HCT116 (cell line): ENCODE data around the gene ICA1. TPM values are rescaled to one million over a fixed set of nuclear protein-coding genes. Genes with fewer than 3 reads are reported as not detected.

Experiments
- ATAC-seq: fragments of 200-7000 bp; cut with Tn5 transposase; 2 replicates; pipeline ENCODE4 v1.9.1; 2020; ENCODE audit warnings: mild to moderate bottlenecking, moderate library complexity
- BruUV-seq: library from RNA; stranded (reverse); fragments of 400-500 nt; replicated peaks from 2 replicates; lab custom pipeline; 2021; lab: Mats Ljungman, UMichigan
- CTCF ChIA-PET: fragments of 300-600 bp; sonication (Branson Sonifier 250); formaldehyde crosslinking; loops from one replicate; lab custom pipeline; 2021; ENCODE audit warnings: antibody characterized with exemption; lab: Charles Lee
- POLR2A ChIA-PET: fragments of 300-600, 350-600 bp; sonication (Branson Sonifier 250); formaldehyde crosslinking; loops from one replicate; lab custom pipeline; 2021; ENCODE audit warnings: antibody characterized with exemption; lab: Charles Lee
- RAD21 ChIA-PET, 2 experiments: fragments of 300-600 bp; sonication (Branson Sonifier 250); formaldehyde crosslinking; loops; one replicate each; lab custom pipeline; 2023; ENCODE audit warnings: low total read pairs in 2 of 2; ENCODE audit not compliant: uncharacterized antibody in 2 of 2, unreplicated experiment in 2 of 2, low non-redundant PET in 1 of 2; lab: Charles Lee
- DNase-seq: peaks from one replicate; pipeline ENCODE4 v3.0.0-alpha.2; 2010; ENCODE audit warnings: low read depth, low spot score
- H2AFZ ChIP-seq: fragments of 200-600 bp; shearing (Covaris generic), sonication (generic); 2 replicates; pipeline ENCODE4 v1.6.1; 2017; ENCODE audit warnings: low read depth, mixed run types, mixed read lengths, antibody characterized with exemption, low read length; ENCODE audit not compliant: poor library complexity, severe bottlenecking
- H3K27ac ChIP-seq: 2 replicates; pipeline ENCODE4 v1.5.1; 2012; ENCODE audit warnings: low read depth, low read length
- H3K27me3 ChIP-seq: fragments of 200-600 bp; sonication (generic); 2 replicates; pipeline ENCODE4 v1.6.1; 2016; ENCODE audit warnings: mixed run types, low read length, mixed read lengths; ENCODE audit not compliant: insufficient read depth
- H3K36me3 ChIP-seq, 2 experiments: fragments of 200-500 bp in 1 of 2; fragments of 200-600 bp in 1 of 2; sonication (Bioruptor generic) in 1 of 2; sonication (generic) in 1 of 2; 2 replicates each; pipeline versions ENCODE4 v1.5.1 to v1.6.1; 2014 to 2016; ENCODE audit warnings: low read length in 2 of 2, inconsistent platforms in 1 of 2, mixed read lengths in 1 of 2, mixed run types in 1 of 2; ENCODE audit not compliant: insufficient read depth in 2 of 2, control insufficient read depth in 1 of 2
- H3K4me1 ChIP-seq, 2 experiments: fragments of 200-600 bp in 1 of 2; sonication (generic) in 1 of 2; 2 replicates each; pipeline versions ENCODE4 v1.5.1 to v1.6.1; 2012 to 2017; ENCODE audit warnings: low read length in 2 of 2, inconsistent platforms in 1 of 2, mild to moderate bottlenecking in 1 of 2, mixed read lengths in 1 of 2, mixed run types in 1 of 2, moderate library complexity in 1 of 2; ENCODE audit not compliant: insufficient read depth in 2 of 2, control insufficient read depth in 1 of 2
- H3K4me2 ChIP-seq: fragments of 200-600 bp; sonication (generic); 2 replicates; pipeline ENCODE4 v1.6.1; 2017; ENCODE audit warnings: mixed run types, low read length, mixed read lengths
- H3K4me3 ChIP-seq, 2 experiments: fragments of 200-600 bp in 1 of 2; sonication (generic) in 1 of 2; replicated peaks in 1 of 2; 2 replicates each; pipeline ENCODE4 v1.5.1; 2011 to 2016; ENCODE audit warnings: low read length in 2 of 2, control low read depth in 1 of 2, low read depth in 1 of 2, mild to moderate bottlenecking in 1 of 2, mixed read lengths in 1 of 2, mixed run types in 1 of 2
- H3K79me2 ChIP-seq: fragments of 200-600 bp; sonication (generic); 2 replicates; pipeline ENCODE4 v1.6.1; 2017; ENCODE audit warnings: mild to moderate bottlenecking, mixed run types, low read length, moderate library complexity, mixed read lengths; ENCODE audit not compliant: insufficient read depth
- H3K9ac ChIP-seq: fragments of 200-600 bp; sonication (generic); 2 replicates; pipeline ENCODE4 v1.6.1; 2016; ENCODE audit warnings: low read length, mixed read lengths
- H3K9me2 ChIP-seq: fragments of 200-600 bp; sonication (generic), shearing (Covaris generic); 2 replicates; pipeline ENCODE4 v1.6.1; 2017; ENCODE audit warnings: mixed run types, mild to moderate bottlenecking, moderate library complexity; ENCODE audit not compliant: insufficient read depth
- H3K9me3 ChIP-seq, 2 experiments: fragments of 200-500 bp in 1 of 2; fragments of 200-600 bp in 1 of 2; sonication (Bioruptor generic) in 1 of 2; sonication (generic) in 1 of 2; 2 replicates each; pipeline ENCODE4 v1.6.1; 2014 to 2017; ENCODE audit warnings: low read length in 2 of 2, mixed read lengths in 2 of 2, inconsistent platforms in 1 of 2, low read depth in 1 of 2, mild to moderate bottlenecking in 1 of 2, mixed run types in 1 of 2, moderate library complexity in 1 of 2; ENCODE audit not compliant: control insufficient read depth in 1 of 2, insufficient read depth in 1 of 2
- H4K20me1 ChIP-seq: fragments of 200-600 bp; sonication (generic), shearing (Covaris generic); 2 replicates; pipeline ENCODE4 v1.6.1; 2017; ENCODE audit warnings: mixed run types, mild to moderate bottlenecking, moderate library complexity; ENCODE audit not compliant: insufficient read depth
- CBX3 ChIP-seq: IDR thresholded peaks from 2 replicates; pipeline ENCODE4 v1.6.1; 2012; ENCODE audit warnings: low read depth
- CEBPB ChIP-seq: IDR thresholded peaks from 2 replicates; pipeline ENCODE4 v1.6.1; 2012; ENCODE audit warnings: low read depth
- EGR1 ChIP-seq: IDR thresholded peaks from 2 replicates; pipeline ENCODE4 v1.6.1; 2012; ENCODE audit warnings: low read depth
- EZH2 ChIP-seq: fragments of 200-600 bp; sonication (generic); IDR thresholded peaks from 2 replicates; pipeline ENCODE4 v1.6.1; 2017; ENCODE audit warnings: antibody characterized with exemption, mixed run types
- EZH2phosphoT487 ChIP-seq: fragments of 200-600 bp; IDR thresholded peaks from 2 replicates; pipeline ENCODE4 v1.6.1; 2018; ENCODE audit warnings: antibody characterized with exemption, borderline replicate concordance
- JUND ChIP-seq: IDR thresholded peaks from 2 replicates; pipeline ENCODE4 v1.6.1; 2012
- POLR2A ChIP-seq: IDR thresholded peaks from 2 replicates; pipeline ENCODE4 v1.7.0; 2011; ENCODE audit warnings: borderline replicate concordance; ENCODE audit not compliant: insufficient read depth, insufficient read length; ENCODE audit errors: extremely low read depth
- POLR2AphosphoS5 ChIP-seq: IDR thresholded peaks from 2 replicates; pipeline ENCODE4 v1.6.1; 2011; ENCODE audit warnings: mild to moderate bottlenecking, low read depth, low read length, moderate library complexity
- RAD21 ChIP-seq: IDR thresholded peaks from 2 replicates; pipeline ENCODE4 v1.6.1; 2012; ENCODE audit warnings: low read depth, mild to moderate bottlenecking
- SIN3A ChIP-seq: IDR thresholded peaks from 2 replicates; pipeline ENCODE4 v1.6.1; 2012; ENCODE audit warnings: low read depth
- SP1 ChIP-seq: IDR thresholded peaks from 2 replicates; pipeline ENCODE4 v1.6.1; 2012; ENCODE audit warnings: low read depth
- SRF ChIP-seq: IDR thresholded peaks from 2 replicates; pipeline ENCODE4 v1.6.1; 2012; ENCODE audit warnings: low read depth
- TCF7L2 ChIP-seq: IDR thresholded peaks from 2 replicates; pipeline ENCODE4 v1.7.0; 2011; ENCODE audit warnings: borderline replicate concordance, inconsistent platforms; ENCODE audit not compliant: insufficient read depth, insufficient read length; ENCODE audit errors: extremely low read depth
- YY1 ChIP-seq: IDR thresholded peaks from 2 replicates; pipeline ENCODE4 v1.6.1; 2011; ENCODE audit warnings: low read length, low read depth, moderate library complexity, mild to moderate bottlenecking; ENCODE audit not compliant: insufficient replicate concordance; ENCODE audit errors: extremely low read depth
- ZBTB33 ChIP-seq: IDR thresholded peaks from 2 replicates; pipeline ENCODE4 v1.6.1; 2011; ENCODE audit warnings: mild to moderate bottlenecking, low read length, moderate library complexity; ENCODE audit not compliant: insufficient replicate concordance; ENCODE audit errors: extremely low read depth
- ZFX ChIP-seq: fragments of 450-650 bp; IDR thresholded peaks from 2 replicates; pipeline ENCODE4 v1.6.1; 2017
- intact Hi-C: fragments of 100-400 bp; cut with micrococcal nuclease; formaldehyde crosslinking; loops from 2 replicates; pipeline ENCODE4 v1.10.0; 2022
- total RNA-seq: library from RNA; stranded (reverse); gene quantifications from one replicate; pipeline ENCODE4 v1.2.1, GENCODE V29; 2021; ENCODE audit not compliant: unreplicated experiment
- TF ChIP-seq, protein P1 (sequence below), 3 experiments: fragments of 200-600 bp in 1 of 3; sonication (generic) in 1 of 3; IDR thresholded peaks in 2 of 3; conservative IDR thresholded peaks in 1 of 3; 2 replicates each; pipeline ENCODE4 v1.5.1; 2012 to 2017; ENCODE audit warnings: low read depth in 2 of 3, low read length in 2 of 3, antibody characterized with exemption in 1 of 3, borderline replicate concordance in 1 of 3, control low read depth in 1 of 3, mild to moderate bottlenecking in 1 of 3, mixed read lengths in 1 of 3, mixed run types in 1 of 3, moderate library complexity in 1 of 3; ENCODE audit not compliant: insufficient read depth in 1 of 3
- TF ChIP-seq, protein P2 (sequence below): IDR thresholded peaks from 2 replicates; pipeline ENCODE4 v1.6.1; 2012
- TF ChIP-seq, protein P3 (sequence below): IDR thresholded peaks from 2 replicates; pipeline ENCODE4 v1.6.1; 2012

Gene ICA1
- total RNA-seq, 1 experiment from 2014 or later, result 16.4 TPM

DNA sequence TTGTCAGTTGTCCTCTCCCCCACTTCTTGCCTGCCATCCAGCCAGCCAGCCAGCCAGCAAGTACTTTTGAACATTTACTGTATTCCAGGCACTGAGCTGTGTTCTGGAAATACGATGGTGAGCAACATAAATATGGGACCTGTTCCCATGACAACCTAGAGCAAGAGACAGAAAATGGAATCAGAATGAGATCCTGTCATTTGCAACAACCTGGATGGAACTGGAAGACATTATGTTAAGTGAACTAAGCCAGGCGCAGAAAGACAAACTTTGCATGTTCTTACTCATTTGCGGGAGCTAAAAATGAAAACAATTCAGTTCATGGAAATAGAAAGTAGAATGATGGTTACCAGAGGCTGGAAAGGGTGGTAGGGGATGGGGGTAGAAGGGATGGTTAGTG, 140.7 kb downstream of the ICA1 start (continued):
- TF ChIP-seq, protein P1, sequence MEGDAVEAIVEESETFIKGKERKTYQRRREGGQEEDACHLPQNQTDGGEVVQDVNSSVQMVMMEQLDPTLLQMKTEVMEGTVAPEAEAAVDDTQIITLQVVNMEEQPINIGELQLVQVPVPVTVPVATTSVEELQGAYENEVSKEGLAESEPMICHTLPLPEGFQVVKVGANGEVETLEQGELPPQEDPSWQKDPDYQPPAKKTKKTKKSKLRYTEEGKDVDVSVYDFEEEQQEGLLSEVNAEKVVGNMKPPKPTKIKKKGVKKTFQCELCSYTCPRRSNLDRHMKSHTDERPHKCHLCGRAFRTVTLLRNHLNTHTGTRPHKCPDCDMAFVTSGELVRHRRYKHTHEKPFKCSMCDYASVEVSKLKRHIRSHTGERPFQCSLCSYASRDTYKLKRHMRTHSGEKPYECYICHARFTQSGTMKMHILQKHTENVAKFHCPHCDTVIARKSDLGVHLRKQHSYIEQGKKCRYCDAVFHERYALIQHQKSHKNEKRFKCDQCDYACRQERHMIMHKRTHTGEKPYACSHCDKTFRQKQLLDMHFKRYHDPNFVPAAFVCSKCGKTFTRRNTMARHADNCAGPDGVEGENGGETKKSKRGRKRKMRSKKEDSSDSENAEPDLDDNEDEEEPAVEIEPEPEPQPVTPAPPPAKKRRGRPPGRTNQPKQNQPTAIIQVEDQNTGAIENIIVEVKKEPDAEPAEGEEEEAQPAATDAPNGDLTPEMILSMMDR (IDR thresholded peaks at IDR 0.05 in 2 of 3, conservative IDR thresholded peaks at IDR 0.05 in 1 of 3; ENCODE audit: borderline replicate concordance in 1 of 3, insufficient read depth in 1 of 3, low read depth in 2 of 3, low read length in 2 of 3), result no peak
- TF ChIP-seq ZBTB33 (no peak), RAD21 (no peak), EZH2 (no peak)

GRCh38 chr7:8120390-8121058, 141.4 kb downstream of the ICA1 start:
- H3K9ac ChIP-seq, result no peak overlapping the region
- ChIA-PET CTCF (no interaction called here), POLR2A (no interaction called here), RAD21 (no interaction called here)
- no peaks in the 10 kb centered on the region for H3K9me3 ChIP-seq
- no peak for ATAC-seq
- no peaks in the 10 kb centered on the region for H3K9me2 ChIP-seq
- H4K20me1 ChIP-seq, result no peaks in the 10 kb centered on the region
- H2AFZ ChIP-seq, result no peak overlapping the region
- no peak overlapping the region for H3K4me2 ChIP-seq
- H3K4me1 ChIP-seq, result no peaks in the 10 kb centered on the region
- no peak for DNase-seq
- no peak overlapping the region for H3K27ac ChIP-seq
- intact Hi-C loops, result no loop called here
- BruUV-seq, result no TSS peak
- no peaks in the 10 kb centered on the region for H3K27me3 ChIP-seq
- no peak overlapping the region for H3K4me3 ChIP-seq
- no peaks in the 10 kb centered on the region for H3K79me2 ChIP-seq
- H3K36me3 ChIP-seq, result no peaks in the 10 kb centered on the region
- TF ChIP-seq, protein P2, sequence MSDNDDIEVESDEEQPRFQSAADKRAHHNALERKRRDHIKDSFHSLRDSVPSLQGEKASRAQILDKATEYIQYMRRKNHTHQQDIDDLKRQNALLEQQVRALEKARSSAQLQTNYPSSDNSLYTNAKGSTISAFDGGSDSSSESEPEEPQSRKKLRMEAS, result no peak
- TF ChIP-seq JUND (no peak), POLR2A (no peak), YY1 (no peak), SIN3A (no peak), EZH2 (no peak), TCF7L2 (no peak), CEBPB (no peak), SP1 (no peak), EGR1 (no peak), POLR2AphosphoS5 (no peak), ZFX (no peak), SRF (no peak), EZH2phosphoT487 (no peak), CBX3 (no peak), RAD21 (no peak)
- TF ChIP-seq, protein P3, sequence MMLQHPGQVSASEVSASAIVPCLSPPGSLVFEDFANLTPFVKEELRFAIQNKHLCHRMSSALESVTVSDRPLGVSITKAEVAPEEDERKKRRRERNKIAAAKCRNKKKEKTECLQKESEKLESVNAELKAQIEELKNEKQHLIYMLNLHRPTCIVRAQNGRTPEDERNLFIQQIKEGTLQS, result no peak
- TF ChIP-seq, protein P1 (IDR thresholded peaks at IDR 0.05 in 2 of 3, conservative IDR thresholded peaks at IDR 0.05 in 1 of 3; ENCODE audit: borderline replicate concordance in 1 of 3, insufficient read depth in 1 of 3, low read depth in 2 of 3, low read length in 2 of 3), result no peak
